IPS-18c (cell line): ENCODE results near the gene ANKRD11.
A peak's percentile ranks its signal among the peaks of the same experiment; 100 is the strongest.
"Not testable (repeated sequence)": the region's sequence is repeated elsewhere in the genome, so short reads cannot be mapped to it uniquely, and the experiment has no call there.

Experiments used
- H3K4me3 ChIP-seq: 2 replicates; pipeline ENCODE4 v1.7.0; 2013; ENCODE audit warnings: low read depth, mild to moderate bottlenecking, low read length, moderate library complexity; ENCODE audit not compliant: insufficient read depth
- H3K9me3 ChIP-seq: one replicate; pipeline ENCODE4 v1.6.1; 2013; ENCODE audit warnings: mild to moderate bottlenecking, low read length, moderate library complexity; ENCODE audit not compliant: control insufficient read depth, insufficient read depth

Gene ANKRD11

GRCh38 chr16:89265647-89266046, 224.7 kb downstream of the ANKRD11 start:
- peaks cover 2% of the 10 kb centered on the region for H3K9me3 ChIP-seq
- no peak overlapping the region for H3K4me3 ChIP-seq

- peaks cover 2% of the 10 kb centered on the region for H3K9me3 ChIP-seq
These were observed 225.4 kb downstream of the ANKRD11 start for GRCh38 chr16:89264800-89265550.

GRCh38 chr16:89261691-89262563, 228.4 kb downstream of the ANKRD11 start:
- peaks cover 2% of the 10 kb centered on the region for H3K9me3 ChIP-seq
- H3K4me3 ChIP-seq: no peak overlapping the region

More at GRCh38 chr16:89264800-89265550, 225.4 kb downstream of the ANKRD11 start:
- H3K4me3 ChIP-seq: no peak overlapping the region

GRCh38 chr16:89259901-89260300, 230.5 kb downstream of the ANKRD11 start:
- H3K9me3 ChIP-seq, H3K4me3 ChIP-seq: not testable (repeated sequence)

GRCh38 chr16:89257757-89258465, 232.4 kb downstream of the ANKRD11 start:
- Histone ChIP-seq H3K4me3 (no peak overlapping the region), H3K9me3 (peaks cover 2% of the 10 kb centered on the region)

GRCh38 chr16:89257281-89257731, 233.1 kb downstream of the ANKRD11 start:
- Histone ChIP-seq H3K4me3 (peak overlapping the region; percentile 43), H3K9me3 (peaks cover 2% of the 10 kb centered on the region)

- H3K9me3 ChIP-seq: no peaks in the 10 kb centered on the region
- peak overlapping the region; percentile 43 for H3K4me3 ChIP-seq
These were observed 233.6 kb downstream of the ANKRD11 start for GRCh38 chr16:89256651-89257254.

- no peak overlapping the region for H3K4me3 ChIP-seq
- peaks cover 1% of the 10 kb centered on the region for H3K9me3 ChIP-seq
These were observed 236.6 kb downstream of the ANKRD11 start for GRCh38 chr16:89253548-89254287.

- H3K4me3 ChIP-seq: peak overlapping the region; percentile 49
- H3K9me3 ChIP-seq: peaks cover 4% of the 10 kb centered on the region
These were observed 242.0 kb downstream of the ANKRD11 start for GRCh38 chr16:89248196-89248982.

GRCh38 chr16:89247734-89248075, 242.7 kb downstream of the ANKRD11 start:
- H3K9me3 ChIP-seq: not testable (repeated sequence)
- H3K4me3 ChIP-seq: peak overlapping the region; percentile 49

- Histone ChIP-seq H3K4me3 (peak overlapping the region; percentile 59), H3K9me3 (peaks cover 4% of the 10 kb centered on the region)
These were observed 243.2 kb downstream of the ANKRD11 start for GRCh38 chr16:89246903-89247733.

GRCh38 chr16:89246383-89246902, 243.9 kb downstream of the ANKRD11 start:
- peak overlapping the region; percentile 59 for H3K4me3 ChIP-seq

GRCh38 chr16:89244754-89245153, 245.6 kb downstream of the ANKRD11 start:
- Histone ChIP-seq H3K4me3 (no peak overlapping the region), H3K9me3 (peaks cover 7% of the 10 kb centered on the region)

More at GRCh38 chr16:89246383-89246902, 243.9 kb downstream of the ANKRD11 start:
- peaks cover 4% of the 10 kb centered on the region for H3K9me3 ChIP-seq

GRCh38 chr16:89244264-89244663, 246.1 kb downstream of the ANKRD11 start:
- not testable (repeated sequence) for H3K9me3 ChIP-seq, H3K4me3 ChIP-seq

- Histone ChIP-seq H3K9me3 (peaks cover 5% of the 10 kb centered on the region), H3K4me3 (no peak overlapping the region)
These were observed 246.7 kb downstream of the ANKRD11 start for GRCh38 chr16:89243664-89244063.
